ENCODE measurements around the gene FBN3.

The FBN3 gene

GRCh38 chr19:8064911-8065874 lies 84.2 kb downstream of the FBN3 start:
- no peaks in the 10 kb centered on the region for H3K9me2 ChIP-seq (ENCODE audit: low read depth, low read length)
- no peak overlapping the region for H3K27ac ChIP-seq (ENCODE audit: low read depth, low read length, poor library complexity, severe bottlenecking)
- H3F3A ChIP-seq (ENCODE audit: insufficient read depth, low read length), result no peaks in the 10 kb centered on the region
- H3K9ac ChIP-seq (ENCODE audit: low read length), result no peak overlapping the region
- H3K79me2 ChIP-seq (ENCODE audit: insufficient read depth, low read length), result no peaks in the 10 kb centered on the region
- H2AFZ ChIP-seq (ENCODE audit: low read length), result no peak overlapping the region
- TF ChIP-seq, protein P1, sequence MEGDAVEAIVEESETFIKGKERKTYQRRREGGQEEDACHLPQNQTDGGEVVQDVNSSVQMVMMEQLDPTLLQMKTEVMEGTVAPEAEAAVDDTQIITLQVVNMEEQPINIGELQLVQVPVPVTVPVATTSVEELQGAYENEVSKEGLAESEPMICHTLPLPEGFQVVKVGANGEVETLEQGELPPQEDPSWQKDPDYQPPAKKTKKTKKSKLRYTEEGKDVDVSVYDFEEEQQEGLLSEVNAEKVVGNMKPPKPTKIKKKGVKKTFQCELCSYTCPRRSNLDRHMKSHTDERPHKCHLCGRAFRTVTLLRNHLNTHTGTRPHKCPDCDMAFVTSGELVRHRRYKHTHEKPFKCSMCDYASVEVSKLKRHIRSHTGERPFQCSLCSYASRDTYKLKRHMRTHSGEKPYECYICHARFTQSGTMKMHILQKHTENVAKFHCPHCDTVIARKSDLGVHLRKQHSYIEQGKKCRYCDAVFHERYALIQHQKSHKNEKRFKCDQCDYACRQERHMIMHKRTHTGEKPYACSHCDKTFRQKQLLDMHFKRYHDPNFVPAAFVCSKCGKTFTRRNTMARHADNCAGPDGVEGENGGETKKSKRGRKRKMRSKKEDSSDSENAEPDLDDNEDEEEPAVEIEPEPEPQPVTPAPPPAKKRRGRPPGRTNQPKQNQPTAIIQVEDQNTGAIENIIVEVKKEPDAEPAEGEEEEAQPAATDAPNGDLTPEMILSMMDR (IDR thresholded peaks at IDR 0.05; ENCODE audit: low read length), result no peak
- no peak for TF ChIP-seq EZH2 (IDR thresholded peaks at IDR 0.05; ENCODE audit: borderline replicate concordance, low read length)
- no peaks in the 10 kb centered on the region for H3K4me1 ChIP-seq (ENCODE audit: insufficient read depth, low read length, severe bottlenecking)
- no peak overlapping the region for H3K4me3 ChIP-seq (ENCODE audit: low read depth, low read length, poor library complexity, severe bottlenecking)
- no peaks in the 10 kb centered on the region for H3K27me3 ChIP-seq (ENCODE audit: insufficient read depth, low read length)
- no peak overlapping the region for H3K4me2 ChIP-seq (ENCODE audit: low read length)
- H3K36me3 ChIP-seq (ENCODE audit: insufficient read depth, low read length), result no peaks in the 10 kb centered on the region
- no peaks in the 10 kb centered on the region for H4K20me1 ChIP-seq (ENCODE audit: insufficient read depth, low read length)
- peaks cover 1% of the 10 kb centered on the region; the same call in 1 of the 2 replicates for H3K9me3 ChIP-seq (ENCODE audit: low read length)

- Histone ChIP-seq H3K4me2 (ENCODE audit: low read length) (no peak overlapping the region), H3K79me2 (ENCODE audit: insufficient read depth, low read length) (no peaks in the 10 kb centered on the region), H3K4me3 (ENCODE audit: low read depth, low read length, poor library complexity, severe bottlenecking) (no peak overlapping the region), H3K4me1 (ENCODE audit: insufficient read depth, low read length, severe bottlenecking) (no peaks in the 10 kb centered on the region), H3K9me2 (ENCODE audit: low read depth, low read length) (no peaks in the 10 kb centered on the region), H2AFZ (ENCODE audit: low read length) (no peak overlapping the region), H3F3A (ENCODE audit: insufficient read depth, low read length) (no peaks in the 10 kb centered on the region), H3K27me3 (ENCODE audit: insufficient read depth, low read length) (no peaks in the 10 kb centered on the region), H3K27ac (ENCODE audit: low read depth, low read length, poor library complexity, severe bottlenecking) (no peak overlapping the region), H3K9ac (ENCODE audit: low read length) (no peak overlapping the region), H3K36me3 (ENCODE audit: insufficient read depth, low read length) (no peaks in the 10 kb centered on the region), H3K9me3 (ENCODE audit: low read length) (no peaks in the 10 kb centered on the region), H4K20me1 (ENCODE audit: insufficient read depth, low read length) (no peaks in the 10 kb centered on the region)
- no peak for TF ChIP-seq EZH2 (IDR thresholded peaks at IDR 0.05; ENCODE audit: borderline replicate concordance, low read length)
- TF ChIP-seq, protein P1 (IDR thresholded peaks at IDR 0.05; ENCODE audit: low read length), result no peak
Observed at GRCh38 chr19:8057545-8058270, 91.7 kb downstream of the FBN3 start.

DNA sequence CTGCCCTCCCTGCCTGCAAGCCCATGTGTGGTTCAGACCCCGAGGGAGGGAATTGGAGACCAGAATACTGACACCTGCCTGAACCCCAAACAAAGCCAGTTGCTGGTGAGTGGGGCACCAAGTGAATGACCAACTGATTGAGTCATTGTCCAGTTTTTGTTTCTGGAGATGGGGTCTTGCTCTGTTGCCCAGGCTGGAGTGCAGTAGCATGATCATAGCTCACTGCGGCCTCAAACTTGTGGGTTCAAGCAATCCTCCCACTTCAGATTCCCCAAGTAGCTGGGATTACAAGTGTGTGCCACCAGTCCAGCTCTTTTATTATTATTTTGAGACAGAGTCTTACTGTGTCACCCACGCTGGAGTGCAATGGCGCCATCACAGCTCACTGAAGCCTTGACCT lies 92.9 kb downstream of the FBN3 start:
- Histone ChIP-seq H4K20me1 (ENCODE audit: insufficient read depth, low read length) (no peaks in the 10 kb centered on the region), H3K9me3 (ENCODE audit: low read length) (no peaks in the 10 kb centered on the region), H2AFZ (ENCODE audit: low read length) (no peak overlapping the region), H3K9ac (ENCODE audit: low read length) (no peak overlapping the region), H3K4me2 (ENCODE audit: low read length) (no peak overlapping the region), H3K4me1 (ENCODE audit: insufficient read depth, low read length, severe bottlenecking) (no peaks in the 10 kb centered on the region), H3F3A (ENCODE audit: insufficient read depth, low read length) (no peaks in the 10 kb centered on the region), H3K27me3 (ENCODE audit: insufficient read depth, low read length) (no peaks in the 10 kb centered on the region), H3K27ac (ENCODE audit: low read depth, low read length, poor library complexity, severe bottlenecking) (no peak overlapping the region), H3K4me3 (ENCODE audit: low read depth, low read length, poor library complexity, severe bottlenecking) (no peak overlapping the region), H3K36me3 (ENCODE audit: insufficient read depth, low read length) (no peaks in the 10 kb centered on the region), H3K79me2 (ENCODE audit: insufficient read depth, low read length) (no peaks in the 10 kb centered on the region), H3K9me2 (ENCODE audit: low read depth, low read length) (no peaks in the 10 kb centered on the region)
- TF ChIP-seq, protein P1 (IDR thresholded peaks at IDR 0.05; ENCODE audit: low read length), result no peak
- TF ChIP-seq EZH2 (IDR thresholded peaks at IDR 0.05; ENCODE audit: borderline replicate concordance, low read length), result no peak

Measured in OCI-LY1 (cell line).